OCI-LY7 (cell line): ENCODE results near the gene PAXX. TPM values are rescaled to one million over a fixed set of nuclear protein-coding genes. Genes with fewer than 3 reads are reported as not detected.

Experiments used
- BruUV-seq: library from RNA; stranded (reverse); fragments of 400-500 nt; replicated peaks from 2 replicates; lab custom pipeline; 2021; lab: Mats Ljungman, UMichigan
- CTCF ChIA-PET: fragments of 300-600 bp; sonication (Branson Sonifier 250); formaldehyde crosslinking; loops from one replicate; lab custom pipeline; 2022; ENCODE audit warnings: antibody characterized with exemption; ENCODE audit not compliant: unreplicated experiment; lab: Charles Lee
- POLR2A ChIA-PET: fragments of 300-600 bp; sonication (Branson Sonifier 250); formaldehyde crosslinking; loops from one replicate; lab custom pipeline; 2022; ENCODE audit warnings: antibody characterized with exemption; lab: Charles Lee
- DNase-seq: peaks from one replicate; pipeline ENCODE4 v3.0.0-alpha.2; 2015; ENCODE audit warnings: low spot score
- H2AFZ ChIP-seq: fragments of 200-600 bp; sonication (generic), shearing (Covaris generic); 2 replicates; pipeline ENCODE4 v1.6.1; 2014; ENCODE audit warnings: mild to moderate bottlenecking, antibody characterized with exemption, low read length, moderate library complexity
- H3K27ac ChIP-seq: fragments of 200-600 bp; sonication (generic); 2 replicates; pipeline ENCODE4 v1.5.1; 2014; ENCODE audit warnings: mixed run types, low read depth, mild to moderate bottlenecking, moderate library complexity, low read length, inconsistent platforms; ENCODE audit not compliant: poor library complexity, severe bottlenecking
- H3K36me3 ChIP-seq: fragments of 200-600 bp; sonication (generic); 2 replicates; pipeline ENCODE4 v1.6.1; 2014; ENCODE audit warnings: mild to moderate bottlenecking, antibody characterized with exemption, low read length, moderate library complexity, mixed read lengths; ENCODE audit not compliant: insufficient read depth
- H3K4me1 ChIP-seq: fragments of 200-600 bp; sonication (generic); 2 replicates; pipeline ENCODE4 v1.5.1; 2014; ENCODE audit warnings: mild to moderate bottlenecking, low read length; ENCODE audit not compliant: insufficient read depth, poor library complexity, severe bottlenecking
- H3K4me2 ChIP-seq: fragments of 200-600 bp; sonication (generic); 2 replicates; pipeline ENCODE4 v1.6.1; 2014; ENCODE audit warnings: mild to moderate bottlenecking, low read length
- H3K4me3 ChIP-seq: fragments of 200-600 bp; sonication (generic); 2 replicates; pipeline ENCODE4 v1.5.1; 2014; ENCODE audit warnings: mild to moderate bottlenecking, low read depth, low read length; ENCODE audit not compliant: poor library complexity, severe bottlenecking
- H3K79me2 ChIP-seq: fragments of 200-600 bp; sonication (generic); 2 replicates; pipeline ENCODE4 v1.6.1; 2016; ENCODE audit warnings: low read depth, mild to moderate bottlenecking, low read length, moderate library complexity, mixed read lengths; ENCODE audit not compliant: insufficient read depth
- H3K9me2 ChIP-seq: fragments of 200-600 bp; sonication (generic); 2 replicates; pipeline ENCODE4 v1.6.1; 2016; ENCODE audit warnings: mild to moderate bottlenecking, low read length, mixed read lengths; ENCODE audit not compliant: insufficient read depth
- H3K9me3 ChIP-seq: fragments of 200-600 bp; sonication (generic); 2 replicates; pipeline ENCODE4 v1.6.1; 2014; ENCODE audit warnings: mild to moderate bottlenecking, mixed run types, low read length, mixed read lengths
- H4K20me1 ChIP-seq: fragments of 200-600 bp; sonication (generic); 2 replicates; pipeline ENCODE4 v1.6.1; 2014; ENCODE audit warnings: mild to moderate bottlenecking, antibody characterized with exemption, low read length, moderate library complexity, mixed read lengths; ENCODE audit not compliant: insufficient read depth
- EZH2phosphoT487 ChIP-seq: fragments of 200-600 bp; sonication (generic); IDR thresholded peaks from 2 replicates; pipeline ENCODE4 v1.6.1; 2018; ENCODE audit warnings: low read depth, borderline replicate concordance, mild to moderate bottlenecking, mixed run types, antibody characterized with exemption, low read length, moderate library complexity, mixed read lengths
- intact Hi-C: fragments of 100-400 bp; cut with micrococcal nuclease; formaldehyde crosslinking; loops from one replicate; pipeline ENCODE4 v1.10.0; 2022; ENCODE audit not compliant: unreplicated experiment
- total RNA-seq, 2 experiments: library from RNA; depleted of rRNA in 1 of 2; stranded (reverse); fragments of >200 nt in 1 of 2; shearing (Covaris generic) in 1 of 2; gene quantifications; 2 replicates each; pipeline ENCODE4 v1.2.3, GENCODE V29; 2014 to 2022
- TF ChIP-seq, protein P1 (sequence below): fragments of 200-600 bp; sonication (generic); conservative IDR thresholded peaks from 2 replicates; pipeline ENCODE4 v1.5.1; 2014; ENCODE audit warnings: mild to moderate bottlenecking, antibody characterized with exemption, low read length, moderate library complexity, mixed read lengths

PAXX gene
- total RNA-seq, 2 experiments from 2014 or later = 45.7 to 63.5 TPM

DNA sequence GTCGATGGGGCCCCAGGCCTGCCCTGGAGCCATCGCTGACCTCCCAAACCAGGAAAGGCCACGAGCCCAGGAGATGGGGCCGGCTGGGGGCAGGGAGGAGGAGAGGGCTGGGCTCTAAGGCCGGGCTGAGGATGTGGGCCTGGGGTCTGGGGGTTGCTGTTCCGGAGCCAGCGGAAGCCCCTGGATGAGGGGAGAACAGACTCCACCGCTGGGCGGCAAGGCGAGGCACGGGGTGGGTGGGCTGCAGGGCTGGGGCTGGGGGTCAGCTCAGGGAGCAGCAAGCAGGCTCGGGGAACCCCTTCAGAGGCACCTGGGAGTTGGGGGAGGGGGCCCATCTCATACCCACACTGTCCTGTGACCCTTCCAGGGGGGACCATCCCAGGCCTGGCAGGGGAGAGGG lies 28.5 kb upstream of the PAXX start:
- Histone ChIP-seq H2AFZ (no peak overlapping the region), H3K4me3 (no peak overlapping the region), H3K4me2 (no peak overlapping the region), H3K9me2 (no peaks in the 10 kb centered on the region), H3K4me1 (peaks cover 8% of the 10 kb centered on the region), H3K9me3 (no peaks in the 10 kb centered on the region), H3K36me3 (no peaks in the 10 kb centered on the region), H3K79me2 (no peaks in the 10 kb centered on the region), H3K27ac (no peak overlapping the region), H4K20me1 (no peaks in the 10 kb centered on the region)
- POLR2A ChIA-PET = no interaction called here
- CTCF ChIA-PET = no interaction called here
- TF ChIP-seq EZH2phosphoT487 = no peak
- TF ChIP-seq, protein P1, sequence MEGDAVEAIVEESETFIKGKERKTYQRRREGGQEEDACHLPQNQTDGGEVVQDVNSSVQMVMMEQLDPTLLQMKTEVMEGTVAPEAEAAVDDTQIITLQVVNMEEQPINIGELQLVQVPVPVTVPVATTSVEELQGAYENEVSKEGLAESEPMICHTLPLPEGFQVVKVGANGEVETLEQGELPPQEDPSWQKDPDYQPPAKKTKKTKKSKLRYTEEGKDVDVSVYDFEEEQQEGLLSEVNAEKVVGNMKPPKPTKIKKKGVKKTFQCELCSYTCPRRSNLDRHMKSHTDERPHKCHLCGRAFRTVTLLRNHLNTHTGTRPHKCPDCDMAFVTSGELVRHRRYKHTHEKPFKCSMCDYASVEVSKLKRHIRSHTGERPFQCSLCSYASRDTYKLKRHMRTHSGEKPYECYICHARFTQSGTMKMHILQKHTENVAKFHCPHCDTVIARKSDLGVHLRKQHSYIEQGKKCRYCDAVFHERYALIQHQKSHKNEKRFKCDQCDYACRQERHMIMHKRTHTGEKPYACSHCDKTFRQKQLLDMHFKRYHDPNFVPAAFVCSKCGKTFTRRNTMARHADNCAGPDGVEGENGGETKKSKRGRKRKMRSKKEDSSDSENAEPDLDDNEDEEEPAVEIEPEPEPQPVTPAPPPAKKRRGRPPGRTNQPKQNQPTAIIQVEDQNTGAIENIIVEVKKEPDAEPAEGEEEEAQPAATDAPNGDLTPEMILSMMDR = no peak
- intact Hi-C loops = no loop called here
- DNase-seq = no peak
- no TSS peak for BruUV-seq

DNA sequence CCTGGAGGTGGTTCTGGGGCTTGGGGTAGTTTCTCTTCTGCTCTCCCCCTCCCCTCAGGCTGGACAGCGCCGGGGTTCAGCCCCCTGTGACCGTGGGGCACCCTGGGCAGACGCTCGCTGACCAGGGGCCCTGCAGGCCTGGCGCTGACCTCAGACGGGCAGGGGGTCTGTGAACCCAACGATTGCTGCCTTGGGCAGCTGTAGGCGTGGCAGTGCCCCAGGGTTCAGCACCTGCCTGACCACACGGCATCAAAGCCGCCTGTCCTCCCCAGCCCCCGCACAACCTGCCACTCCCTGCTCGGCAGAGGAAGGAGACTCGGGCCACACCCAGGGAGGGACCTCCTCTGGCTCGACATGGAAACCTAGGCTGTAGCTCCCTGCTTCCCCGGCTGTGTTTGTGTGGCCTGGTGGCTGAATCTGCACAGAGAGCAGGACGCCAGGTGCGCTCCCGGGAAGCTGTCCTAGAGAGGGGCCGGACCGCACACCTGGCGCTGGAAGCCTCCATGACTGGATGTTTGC lies 28.0 kb upstream of the PAXX start:
- intact Hi-C loops = no loop called here
- Histone ChIP-seq H3K27ac (no peak overlapping the region), H3K36me3 (no peaks in the 10 kb centered on the region), H2AFZ (no peak overlapping the region), H4K20me1 (no peaks in the 10 kb centered on the region), H3K9me3 (no peaks in the 10 kb centered on the region), H3K79me2 (no peaks in the 10 kb centered on the region), H3K9me2 (no peaks in the 10 kb centered on the region), H3K4me3 (no peak overlapping the region), H3K4me2 (no peak overlapping the region), H3K4me1 (peaks cover 8% of the 10 kb centered on the region)
- TF ChIP-seq, protein P1 = no peak
- no peak for TF ChIP-seq EZH2phosphoT487
- ChIA-PET POLR2A (no interaction called here), CTCF (no interaction called here)
- no TSS peak for BruUV-seq
- no peak for DNase-seq

DNA sequence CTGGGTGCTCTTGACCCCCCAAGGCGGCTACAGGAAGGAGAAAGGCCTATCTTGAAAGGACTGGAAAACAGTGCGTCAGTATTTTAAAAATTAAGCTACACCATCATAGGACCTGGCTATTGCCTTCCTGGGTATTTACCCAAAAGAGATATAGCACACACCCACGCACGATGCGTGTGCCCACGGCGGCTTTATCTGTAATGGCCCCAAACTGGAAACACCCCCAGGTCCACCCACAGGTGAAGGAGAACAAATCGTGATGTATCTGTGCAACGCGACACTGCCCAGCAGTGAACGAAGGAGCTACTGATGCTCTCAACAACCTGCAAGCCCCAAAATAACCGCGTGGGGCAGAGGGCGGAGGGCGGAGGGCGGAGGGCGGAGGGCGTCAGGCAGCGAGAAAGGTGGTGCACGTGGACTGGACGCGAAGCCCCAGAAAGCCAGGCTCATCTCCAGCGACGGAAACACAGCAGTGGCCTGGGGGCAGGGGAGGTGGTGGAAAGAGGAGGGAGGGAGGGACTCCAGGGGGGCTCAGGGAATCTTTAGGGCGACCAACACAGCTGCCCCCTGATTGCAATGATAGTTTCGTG lies 27.3 kb upstream of the PAXX start:
- Histone ChIP-seq H3K9me2 (no peaks in the 10 kb centered on the region), H4K20me1 (no peaks in the 10 kb centered on the region), H3K9me3 (no peaks in the 10 kb centered on the region), H3K4me3 (no peak overlapping the region), H3K79me2 (no peaks in the 10 kb centered on the region), H3K27ac (no peak overlapping the region), H3K4me2 (no peak overlapping the region), H2AFZ (no peak overlapping the region), H3K36me3 (no peaks in the 10 kb centered on the region), H3K4me1 (peaks cover 8% of the 10 kb centered on the region)
- ChIA-PET CTCF (interaction anchor here (0.7 kb wide), 1 partner anchor 14 kb away, joined by 3 read pairs; no protein-coding TSS in a partner anchor), POLR2A (interaction anchor here (0.7 kb wide), 1 partner anchor 37 kb away, joined by 4 read pairs; no protein-coding TSS in a partner anchor)
- TF ChIP-seq EZH2phosphoT487 = no peak
- TF ChIP-seq, protein P1 = no peak
- DNase-seq = no peak
- intact Hi-C loops = no loop called here
- no TSS peak for BruUV-seq
